Breast epithelium (tissue), 4 donors: ENCODE measurements around the gene RFX4. TPM values are rescaled to one million over a fixed set of nuclear protein-coding genes. Genes with fewer than 3 reads are reported as not detected.

Experiments
- DNase-seq, 2 donors: peaks; one replicate each; pipeline ENCODE4 v3.0.0-alpha.2; 2019; ENCODE audit warnings: low spot score in 2 of 2
- H3K27ac ChIP-seq, 2 donors: fragments of 200-600 bp; sonication (generic) in 1 of 2; one replicate each; pipeline ENCODE4 v1.5.1; 2016 to 2019; ENCODE audit warnings: mild to moderate bottlenecking in 1 of 2
- H3K27me3 ChIP-seq, 2 donors: fragments of 200-600 bp; sonication (generic) in 1 of 2; one replicate each; pipeline versions ENCODE4 v1.5.1 to v1.6.0; 2017 to 2019; ENCODE audit warnings: control low read depth in 1 of 2, mild to moderate bottlenecking in 1 of 2
- H3K36me3 ChIP-seq: fragments of 200-600 bp; one replicate; pipeline ENCODE4 v1.5.1; 2019
- H3K4me1 ChIP-seq, 2 donors: fragments of 200-600 bp; sonication (generic); one replicate each; pipeline ENCODE4 v1.5.1; 2016 to 2019; ENCODE audit warnings: control low read depth in 1 of 2
- H3K4me3 ChIP-seq, 3 donors: fragments of 200-600 bp; sonication (generic); 1 replicate in 2 of 3; 2 replicates in 1 of 3; pipeline ENCODE4 v1.5.1; 2016 to 2019; ENCODE audit warnings: mild to moderate bottlenecking in 3 of 3, moderate library complexity in 2 of 3
- H3K9me3 ChIP-seq, 2 donors: fragments of 200-600 bp; sonication (generic) in 1 of 2; one replicate each; pipeline ENCODE4 v1.5.1; 2016 to 2019; ENCODE audit warnings: control low read depth in 1 of 2
- CTCF ChIP-seq, 3 donors: fragments of 450-650 bp; IDR thresholded peaks; one replicate each; pipeline ENCODE4 v1.5.1; 2016 to 2017; ENCODE audit warnings: antibody characterized with exemption in 3 of 3, mild to moderate bottlenecking in 3 of 3, moderate library complexity in 3 of 3
- POLR2A ChIP-seq: fragments of 450-650 bp; IDR thresholded peaks from one replicate; pipeline ENCODE4 v1.6.1; 2016; ENCODE audit warnings: antibody characterized with exemption, mild to moderate bottlenecking, moderate library complexity
- POLR2AphosphoS5 ChIP-seq, 3 donors: sonication (generic); formaldehyde crosslinking; IDR thresholded peaks; one replicate each; pipeline ENCODE4 v1.6.1; 2017; ENCODE audit warnings: antibody characterized with exemption in 3 of 3
- intact Hi-C: fragments of 100-400 bp; cut with DNase I; formaldehyde crosslinking; loops from one replicate; pipeline ENCODE4 v1.15.1; 2023; ENCODE audit warnings: low total_unique reads
- total RNA-seq, 3 donors: library from RNA; depleted of rRNA; stranded (reverse); fragments of >200 nt; gene quantifications; one replicate each; pipeline ENCODE4 v1.1.0, GENCODE V29; 2016

Gene RFX4
- total RNA-seq, 3 donors from 2014 or later, result 0.64 TPM; not detected in 2

GRCh38 chr12:106766393-106766826 is 183.6 kb downstream of the RFX4 start:
- no peak overlapping the region for H3K27ac ChIP-seq
- H3K27me3 ChIP-seq, result no peaks in the 10 kb centered on the region
- no peak for TF ChIP-seq CTCF (IDR thresholded peaks at IDR 0.05)
- TF ChIP-seq POLR2AphosphoS5 (IDR thresholded peaks at IDR 0.05), result no peak
- TF ChIP-seq POLR2A, result no peak
- H3K4me1 ChIP-seq, result no peaks in the 10 kb centered on the region
- no peaks in the 10 kb centered on the region for H3K36me3 ChIP-seq
- intact Hi-C loops, result no loop called here
- H3K9me3 ChIP-seq, result no peaks in the 10 kb centered on the region
- no peak overlapping the region for H3K4me3 ChIP-seq
- no peak for DNase-seq

DNA sequence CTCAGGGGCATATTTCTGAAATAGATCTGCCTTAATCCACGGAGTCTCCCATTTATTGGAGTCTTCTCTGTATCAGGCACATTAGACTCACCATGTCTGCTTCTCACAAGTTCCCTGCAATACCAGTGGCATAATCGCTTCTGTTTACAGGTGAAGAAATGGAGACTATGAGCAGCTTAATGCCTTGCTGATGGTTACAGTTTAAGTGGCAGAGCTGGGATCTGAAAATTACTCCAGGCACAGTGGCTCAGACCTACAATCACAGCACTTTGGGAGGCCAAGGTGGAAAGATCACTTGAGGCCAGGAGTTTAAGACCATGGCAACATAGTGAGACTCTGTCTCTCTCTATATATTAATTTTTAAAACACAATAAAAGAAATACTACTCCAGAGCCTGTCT is 184.4 kb downstream of the RFX4 start:
- no peaks in the 10 kb centered on the region for H3K36me3 ChIP-seq
- intact Hi-C loops, result no loop called here

DNA sequence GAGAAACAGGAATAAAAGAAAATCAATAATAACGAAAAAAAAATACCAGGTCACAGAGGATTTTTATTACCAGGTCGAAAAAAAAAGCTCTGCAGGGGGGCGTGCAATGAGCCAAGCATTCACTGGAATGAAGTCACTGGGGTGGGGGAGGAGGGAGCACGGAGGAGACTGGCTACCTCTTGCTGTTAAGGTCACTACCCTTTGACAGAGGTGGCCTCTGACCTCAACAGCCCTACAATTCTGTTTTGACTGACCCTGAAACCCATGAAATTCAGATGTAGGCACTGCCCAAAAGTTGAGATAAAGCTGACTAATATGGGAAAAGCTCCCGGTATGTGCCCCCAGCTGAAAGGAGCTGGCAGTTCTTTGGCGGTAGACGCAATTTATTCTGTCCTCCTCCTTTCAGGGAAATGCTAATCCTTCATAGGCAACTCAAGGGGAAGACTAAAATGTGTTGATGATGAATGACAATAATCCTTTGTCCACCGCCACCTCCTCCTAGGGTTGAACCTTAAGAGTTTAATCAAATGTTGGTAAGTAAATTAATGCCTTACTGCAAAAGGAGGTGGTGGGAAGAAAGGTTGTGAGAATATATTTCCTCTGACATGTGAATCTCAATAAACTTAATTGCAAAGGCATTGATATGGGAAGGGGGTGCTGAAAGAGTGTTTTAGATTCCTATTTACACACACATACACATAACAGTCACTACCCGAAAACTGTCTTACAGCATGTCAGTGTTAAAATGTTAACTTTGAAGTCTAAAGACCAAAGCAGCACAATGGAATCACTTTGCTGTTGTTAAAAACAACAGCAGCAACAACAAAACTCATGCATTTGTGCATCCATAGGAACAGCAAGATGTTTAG is 185.4 kb downstream of the RFX4 start:
- H3K36me3 ChIP-seq, result no peaks in the 10 kb centered on the region
- TF ChIP-seq POLR2AphosphoS5 (IDR thresholded peaks at IDR 0.05) (no peak), CTCF (IDR thresholded peaks at IDR 0.05) (no peak), POLR2A (no peak)
- H3K27ac ChIP-seq, result no peak overlapping the region
- no peaks in the 10 kb centered on the region for H3K27me3 ChIP-seq
- H3K9me3 ChIP-seq, result no peaks in the 10 kb centered on the region
- H3K4me3 ChIP-seq, result no peak overlapping the region
- no peaks in the 10 kb centered on the region for H3K4me1 ChIP-seq
- no peak for DNase-seq
- intact Hi-C loops, result no loop called here

More for the DNA sequence above, 184.4 kb downstream of the RFX4 start:
- H3K4me3 ChIP-seq, result no peak overlapping the region
- H3K27ac ChIP-seq, result no peak overlapping the region
- no peaks in the 10 kb centered on the region for H3K27me3 ChIP-seq
- TF ChIP-seq POLR2A, result no peak
- no peak for TF ChIP-seq CTCF (IDR thresholded peaks at IDR 0.05)
- TF ChIP-seq POLR2AphosphoS5 (IDR thresholded peaks at IDR 0.05), result no peak
- no peaks in the 10 kb centered on the region for H3K9me3 ChIP-seq
- no peak for DNase-seq
- no peaks in the 10 kb centered on the region for H3K4me1 ChIP-seq

DNA sequence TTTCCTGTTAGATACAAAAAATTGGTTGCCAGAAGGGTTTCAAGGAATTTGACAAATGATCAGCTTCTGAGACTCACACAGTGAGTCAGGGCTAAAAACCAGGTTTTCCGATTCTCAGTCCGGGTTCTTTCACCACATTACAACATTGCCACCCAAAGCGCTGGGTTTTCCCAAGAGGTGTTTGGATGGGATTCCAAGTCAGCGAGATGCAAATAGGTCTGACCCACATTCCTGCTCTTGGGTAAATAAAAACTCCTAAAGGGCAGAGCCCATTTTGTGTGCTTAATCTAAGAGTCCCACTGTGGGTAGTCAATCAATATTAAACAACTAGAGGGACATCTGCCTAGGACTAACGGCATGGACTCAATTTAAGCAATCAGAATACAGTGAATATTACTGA is 186.3 kb downstream of the RFX4 start:
- Histone ChIP-seq H3K9me3 (no peaks in the 10 kb centered on the region), H3K36me3 (no peaks in the 10 kb centered on the region), H3K4me1 (no peaks in the 10 kb centered on the region), H3K27me3 (no peaks in the 10 kb centered on the region), H3K27ac (no peak overlapping the region), H3K4me3 (no peak overlapping the region)
- DNase-seq, result no peak
- intact Hi-C loops, result no loop called here
- TF ChIP-seq POLR2AphosphoS5 (IDR thresholded peaks at IDR 0.05) (no peak), POLR2A (no peak), CTCF (IDR thresholded peaks at IDR 0.05) (no peak)

- no peak for DNase-seq
- intact Hi-C loops, result no loop called here
- no peak overlapping the region for H3K4me3 ChIP-seq
- H3K27me3 ChIP-seq, result no peaks in the 10 kb centered on the region
- TF ChIP-seq POLR2A (no peak), CTCF (IDR thresholded peaks at IDR 0.05) (no peak), POLR2AphosphoS5 (IDR thresholded peaks at IDR 0.05) (no peak)
- H3K36me3 ChIP-seq, result no peaks in the 10 kb centered on the region
- no peaks in the 10 kb centered on the region for H3K9me3 ChIP-seq
- no peak overlapping the region for H3K27ac ChIP-seq
- no peaks in the 10 kb centered on the region for H3K4me1 ChIP-seq
These were observed 186.7 kb downstream of the RFX4 start for GRCh38 chr12:106769546-106769945.
